Loucy (cell line): ENCODE measurements around the gene SLC26A6.

ENCODE experiments used
- CTCF ChIP-seq: fragments of 200-600 bp; sonication (generic); conservative IDR thresholded peaks from 2 replicates; pipeline ENCODE4 v1.5.1; 2014; ENCODE audit warnings: mild to moderate bottlenecking, antibody characterized with exemption, low read length
- EZH2phosphoT487 ChIP-seq: fragments of 200-600 bp; IDR thresholded peaks from 2 replicates; pipeline ENCODE4 v1.6.1; 2018; ENCODE audit warnings: antibody characterized with exemption, mild to moderate bottlenecking, moderate library complexity, borderline replicate concordance

DNA sequence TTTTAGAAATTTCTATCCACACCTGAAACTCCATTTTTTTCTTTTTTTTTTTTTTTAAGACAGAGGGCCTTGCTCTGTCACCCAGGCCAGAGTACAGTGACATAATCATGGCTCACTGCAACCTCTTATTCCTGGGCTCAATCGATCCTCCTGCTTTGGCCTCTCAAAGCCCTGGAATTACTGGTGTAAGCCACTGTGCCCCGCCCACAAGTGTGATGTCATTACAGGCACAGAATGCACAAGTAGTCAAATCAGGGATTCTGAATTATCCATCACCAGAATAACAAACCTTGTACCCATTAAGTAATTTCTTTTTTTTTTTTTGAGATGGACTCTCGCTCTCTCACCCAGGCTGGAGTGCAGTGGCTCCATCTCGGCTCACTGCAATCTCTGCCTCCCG, 27.7 kb downstream of the SLC26A6 start:
- TF ChIP-seq EZH2phosphoT487, result no peak
- TF ChIP-seq CTCF, result no peak
